PC-3 (cell line): ENCODE measurements around the gene TNFSF9. TPM values are rescaled to one million over a fixed set of nuclear protein-coding genes. Genes with fewer than 3 reads are reported as not detected.

Experiments
- total RNA-seq: library from RNA; depleted of rRNA; stranded (reverse); fragments of >200 nt; gene quantifications from 2 replicates; pipeline ENCODE4 v1.2.3, GENCODE V29; 2014; rRNA removed

The TNFSF9 gene
- total RNA-seq, 1 experiment from 2014 or later, result 9.6 TPM

Other genes with a start within 250 kb of the TNFSF9 start
- gene ACER1, start 197.4 kb upstream of the TNFSF9 start, total RNA-seq, result not detected in 2 replicates
- 215 and 259 TPM in 2 replicates for gene CLPP, start 169.5 kb upstream of the TNFSF9 start, total RNA-seq
- 68.4 and 81.1 TPM in 2 replicates for gene ALKBH7, start 158.2 kb upstream of the TNFSF9 start, total RNA-seq
- 2.4 and 3.1 TPM in 2 replicates for gene PSPN, start 155.1 kb upstream of the TNFSF9 start, total RNA-seq
- 89.4 and 114 TPM in 2 replicates for gene GTF2F1, start 137.9 kb upstream of the TNFSF9 start, total RNA-seq
- gene KHSRP, start 106.2 kb upstream of the TNFSF9 start, total RNA-seq, result 373 and 518 TPM in 2 replicates
- gene SLC25A41, start 97.3 kb upstream of the TNFSF9 start, total RNA-seq, result 0.26 TPM in 1 of 2 replicates, not detected in the other
- gene SLC25A23, start 71.2 kb upstream of the TNFSF9 start, total RNA-seq, result 61.4 and 80.0 TPM in 2 replicates
- gene CRB3, start 66.8 kb upstream of the TNFSF9 start, total RNA-seq, result 67.4 and 71.3 TPM in 2 replicates
- gene DENND1C, start 49.2 kb upstream of the TNFSF9 start, total RNA-seq, result not detected in 2 replicates
- 4.6 and 6.0 TPM in 2 replicates for gene TUBB4A, start 28.7 kb upstream of the TNFSF9 start, total RNA-seq
- 2.3 and 2.6 TPM in 2 replicates for gene CD70, start 60.1 kb downstream of the TNFSF9 start, total RNA-seq
- gene TNFSF14, start 139.1 kb downstream of the TNFSF9 start, total RNA-seq, result not detected in 2 replicates
- 13.3 and 16.9 TPM in 2 replicates for gene C3, start 189.6 kb downstream of the TNFSF9 start, total RNA-seq
- 59.0 and 78.7 TPM in 2 replicates for gene GPR108, start 206.6 kb downstream of the TNFSF9 start, total RNA-seq
- gene TRIP10, start 208.7 kb downstream of the TNFSF9 start, total RNA-seq, result 96.6 and 106 TPM in 2 replicates
- gene SH2D3A, start 236.4 kb downstream of the TNFSF9 start, total RNA-seq, result 141 and 162 TPM in 2 replicates
- 3.0 and 3.2 TPM in 2 replicates for gene VAV1, start 241.7 kb downstream of the TNFSF9 start, total RNA-seq